ENCODE results near the gene TARS3.
"Not testable (repeated sequence)": the region's sequence is repeated elsewhere in the genome, so short reads cannot be mapped to it uniquely, and the experiment has no call there.

The TARS3 gene

GRCh38 chr15:101657171-101657570, 67.1 kb downstream of the TARS3 start:
- no peak for DNase-seq (ENCODE audit: extremely low read depth, low read depth)
- TF ChIP-seq CTCF (IDR thresholded peaks at IDR 0.05; ENCODE audit: low read depth, low read length, missing control alignments) = no peak
- H3K4me3 ChIP-seq (replicated peaks; ENCODE audit: low read depth, low read length) = no peak overlapping the region

- H3K4me3 ChIP-seq (replicated peaks; ENCODE audit: low read depth, low read length); DNase-seq (ENCODE audit: extremely low read depth, low read depth): not testable (repeated sequence)
These were observed 69.5 kb downstream of the TARS3 start for GRCh38 chr15:101654624-101655337.

- DNase-seq (ENCODE audit: extremely low read depth, low read depth) = no peak
- no peak overlapping the region for H3K4me3 ChIP-seq (replicated peaks; ENCODE audit: low read depth, low read length)
- no peak for TF ChIP-seq CTCF (IDR thresholded peaks at IDR 0.05; ENCODE audit: low read depth, low read length, missing control alignments)
These were observed 70.1 kb downstream of the TARS3 start for GRCh38 chr15:101654171-101654570.

- no peak for DNase-seq (ENCODE audit: extremely low read depth, low read depth)
- TF ChIP-seq CTCF (IDR thresholded peaks at IDR 0.05; ENCODE audit: low read depth, low read length, missing control alignments) = no peak
- H3K4me3 ChIP-seq (replicated peaks; ENCODE audit: low read depth, low read length) = peak overlapping the region; percentile 69
These were observed 71.4 kb downstream of the TARS3 start for GRCh38 chr15:101652786-101653430.

- H3K4me3 ChIP-seq (replicated peaks; ENCODE audit: low read depth, low read length) = peak within 1 kb of the TSS; percentile 69
- peak; percentile 67 for DNase-seq (ENCODE audit: extremely low read depth, low read depth)
- TF ChIP-seq CTCF (IDR thresholded peaks at IDR 0.05; ENCODE audit: low read depth, low read length, missing control alignments) = peak; percentile 81
These were observed 72.0 kb downstream of the TARS3 start, which contains the start of gene TM2D3 for GRCh38 chr15:101652098-101652785. TSS of gene TM2D3 (minus strand) at chr15:101652381. CDS start at chr15:101652361, 20 bp downstream.

GRCh38 chr15:101651554-101652097, 72.6 kb downstream of the TARS3 start:
- no peak for TF ChIP-seq CTCF (IDR thresholded peaks at IDR 0.05; ENCODE audit: low read depth, low read length, missing control alignments)
- no peak for DNase-seq (ENCODE audit: extremely low read depth, low read depth)
- H3K4me3 ChIP-seq (replicated peaks; ENCODE audit: low read depth, low read length) = peak overlapping the region; percentile 69

- peak overlapping the region; percentile 69 for H3K4me3 ChIP-seq (replicated peaks; ENCODE audit: low read depth, low read length)
- no peak for TF ChIP-seq CTCF (IDR thresholded peaks at IDR 0.05; ENCODE audit: low read depth, low read length, missing control alignments)
- no peak for DNase-seq (ENCODE audit: extremely low read depth, low read depth)
These were observed 74.1 kb downstream of the TARS3 start for GRCh38 chr15:101650145-101650544.
